Heart left ventricle (tissue), 16 donors: ENCODE results near the gene MAP3K15. TPM values are rescaled to one million over a fixed set of nuclear protein-coding genes. Genes with fewer than 3 reads are reported as not detected.

Experiments used
- ATAC-seq, 4 donors: fragments of 200-7000 bp; cut with Tn5 transposase; one replicate each; pipeline ENCODE4 v1.9.1; 2020 to 2022; ENCODE audit warnings: moderate library complexity in 4 of 4, mild to moderate bottlenecking in 3 of 4, moderate number of reproducible peaks in 1 of 4
- DNase-seq, 5 donors: peaks; one replicate each; pipeline ENCODE4 v3.0.0-alpha.2; 2020
- H3K27ac ChIP-seq, 12 donors: fragments of 200-600 bp; sonication (generic) in 4 of 12; one replicate each; pipeline versions ENCODE4 v1.5.0 to v1.8.0; 2016 to 2022; ENCODE audit warnings: mild to moderate bottlenecking in 2 of 12
- H3K27me3 ChIP-seq, 9 donors: fragments of 200-600 bp; sonication (generic) in 2 of 9; one replicate each; pipeline versions ENCODE4 v1.5.1 to v1.8.0; 2016 to 2022; ENCODE audit warnings: mild to moderate bottlenecking in 3 of 9
- H3K36me3 ChIP-seq, 9 donors: fragments of 200-600 bp; sonication (generic) in 2 of 9; one replicate each; pipeline versions ENCODE4 v1.5.0 to v1.8.0; 2018 to 2022; ENCODE audit warnings: mild to moderate bottlenecking in 2 of 9
- H3K4me1 ChIP-seq, 12 donors: fragments of 200-600 bp; sonication (generic) in 4 of 12; one replicate each; pipeline versions ENCODE4 v1.5.0 to v1.8.0; 2016 to 2022; ENCODE audit warnings: mild to moderate bottlenecking in 3 of 12
- H3K4me3 ChIP-seq, 12 donors: fragments of 200-600 bp; sonication (generic) in 4 of 12; one replicate each; pipeline versions ENCODE4 v1.5.0 to v1.8.0; 2017 to 2022; ENCODE audit warnings: mild to moderate bottlenecking in 9 of 12, moderate library complexity in 4 of 12
- H3K9me3 ChIP-seq, 12 donors: fragments of 200-600 bp; sonication (generic) in 4 of 12; one replicate each; pipeline versions ENCODE4 v1.5.0 to v1.8.0; 2016 to 2022; ENCODE audit warnings: mild to moderate bottlenecking in 1 of 12
- CTCF ChIP-seq, 12 donors: fragments of 200-600 bp; sonication (generic) in 4 of 12; IDR thresholded peaks; one replicate each; pipeline versions ENCODE4 v1.5.0 to v1.8.0; 2018 to 2022; ENCODE audit warnings: antibody characterized with exemption in 12 of 12, mild to moderate bottlenecking in 5 of 12
- POLR2A ChIP-seq, 2 donors: fragments of 450-650 bp; IDR thresholded peaks; one replicate each; pipeline ENCODE4 v1.6.1; 2017; ENCODE audit warnings: antibody characterized with exemption in 2 of 2, mild to moderate bottlenecking in 2 of 2, moderate library complexity in 2 of 2
- WGBS, 4 donors: extraction: QIAGEN DNeasy Blood & Tissue Kit in 2 of 4; methylation state at CpG; one replicate each; pipeline versions ENCODE4 v1.1.5 to v1.1.7; 2013 to 2018; 5-methylcytosine and 5-hydroxymethylcytosine counted together
- intact Hi-C, 10 donors: fragments of 100-400 bp; cut with DNase I; formaldehyde crosslinking; loops; one replicate each; pipeline versions ENCODE4 v1.11.1 to v1.14.2; 2022
- polyA plus RNA-seq, 2 donors: library from polyadenylated mRNA; stranded (reverse); fragments of 200-250 nt; gene quantifications; one replicate each; pipeline ENCODE4 v1.2.3, GENCODE V29; 2013
- total RNA-seq, 9 donors: library from RNA; depleted of rRNA in 2 of 9; stranded (reverse); fragments of >200 nt in 2 of 9; fragmentation: NEBNext Ultra II Directional in 3 of 9; extraction: Animal tissue kit (Norgen Biotek cat#: 25700) in 3 of 9; gene quantifications; one replicate each; pipeline versions ENCODE4 v1.1.0 to v1.2.4, GENCODE V29; 2016 to 2023
- donor health status: ischemic (EF 13 %, LVEDD 7.1; RV severe dilation, severe dysfunction).
- donor health status: healthy with polysubstance abuse.
- donor health status: DM: no; HTN: yes; CAD: no.
- donor health status: DM: no; HTN: no; CAD: no.
- donor health status: ischemic (EF 25% LVEDD 6.9; RV normal size, moderate dysfunction).
- donor health status: ischemic (EF 25% LVEDD 5.7; RV mildly dilated, moderate dysfunction).
- donor health status: healthy.
- donor health status: DM: yes; HTN: yes; CAD: no.
- donor health status: ischemic (EF 35%, LVEDD 5.7; RV mildly dilated, moderate dysfunction).
- donor health status: nonischemic (EF 11% LVEDD 7.7; RV severe dilation, severe dysfunction).
- donor health status: DM: yes; HTN: yes; CAD: no.
- donor health status: PGD.
- donor health status: ischemic (EF 29% LVEDD 5.4; RV normal size, mild dysfunction).
- donor health status: nonischemic (EF 23%, LVEDD 6.1; RV moderate dilation, normal function).

MAP3K15 gene
- total and polyA plus RNA-seq, 11 donors = 0.09 to 0.15 (median 0.13) TPM; not detected in 7

- H3K27me3 ChIP-seq = no peaks in the 10 kb centered on the region
- intact Hi-C loops = loop anchor here in 6 of 10 donors (5.0 to 10.0 kb wide), 4 partner anchors 66 to 338 kb away; partner anchors contain the start of gene SH3KBP1 (in 4 of the 6)
- H3K9me3 ChIP-seq = no peaks in the 10 kb centered on the region
- H3K36me3 ChIP-seq = peaks cover 0 to 49% (median 11%) of the 10 kb centered on the region in 9 donors
- ATAC-seq = no peak
- WGBS, 4 donors = 84 to 97% (median 92%) methylated on average over 6 of the region's 6 CpGs
- H3K4me3 ChIP-seq = no peak overlapping the region
- H3K4me1 ChIP-seq = peaks cover 0 to 4% (median 0%) of the 10 kb centered on the region in 12 donors
- no peak for TF ChIP-seq POLR2A (IDR thresholded peaks at IDR 0.05)
- no peak for TF ChIP-seq CTCF (IDR thresholded peaks at IDR 0.05)
- no peak for DNase-seq
- no peak overlapping the region for H3K27ac ChIP-seq
Observed at GRCh38 chrX:19548934-19549333, 33.6 kb upstream of the MAP3K15 start.

DNA sequence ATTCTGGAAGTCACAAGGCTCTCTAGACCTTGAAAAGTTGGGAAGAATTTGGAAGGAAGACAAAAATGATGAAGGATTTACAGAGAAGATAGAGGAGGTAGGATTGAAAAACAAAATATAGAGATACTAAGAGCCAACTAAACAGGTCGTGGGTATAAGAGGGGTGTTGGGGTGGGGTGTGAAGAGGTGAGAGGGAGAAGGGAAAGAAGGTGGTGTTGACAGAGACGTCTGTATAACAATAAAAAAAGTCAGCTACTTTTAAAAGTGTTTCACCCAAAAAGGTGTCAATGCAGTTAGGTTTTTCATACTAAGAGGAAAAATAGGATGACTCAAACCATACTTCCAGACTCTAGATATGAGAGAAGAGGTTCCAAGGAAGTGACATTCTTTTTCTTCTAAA lies 33.0 kb upstream of the MAP3K15 start:
- ATAC-seq (no peak), DNase-seq (no peak)
- Histone ChIP-seq H3K4me1 (peaks cover 0 to 4% (median 0%) of the 10 kb centered on the region in 12 donors), H3K27me3 (no peaks in the 10 kb centered on the region), H3K4me3 (no peak overlapping the region), H3K36me3 (peaks cover 0 to 49% (median 11%) of the 10 kb centered on the region in 9 donors), H3K27ac (no peak overlapping the region), H3K9me3 (no peaks in the 10 kb centered on the region)
- intact Hi-C loops = loop anchor here in 6 of 10 donors (5.0 to 10.0 kb wide), 4 partner anchors 67 to 339 kb away; partner anchors contain the start of gene SH3KBP1 (in 4 of the 6)
- TF ChIP-seq CTCF (IDR thresholded peaks at IDR 0.05) = no peak
- TF ChIP-seq POLR2A (IDR thresholded peaks at IDR 0.05) = no peak
- 39 to 78% (median 55%) methylated on average over 2 of the region's 2 CpGs for WGBS, 4 donors

DNA sequence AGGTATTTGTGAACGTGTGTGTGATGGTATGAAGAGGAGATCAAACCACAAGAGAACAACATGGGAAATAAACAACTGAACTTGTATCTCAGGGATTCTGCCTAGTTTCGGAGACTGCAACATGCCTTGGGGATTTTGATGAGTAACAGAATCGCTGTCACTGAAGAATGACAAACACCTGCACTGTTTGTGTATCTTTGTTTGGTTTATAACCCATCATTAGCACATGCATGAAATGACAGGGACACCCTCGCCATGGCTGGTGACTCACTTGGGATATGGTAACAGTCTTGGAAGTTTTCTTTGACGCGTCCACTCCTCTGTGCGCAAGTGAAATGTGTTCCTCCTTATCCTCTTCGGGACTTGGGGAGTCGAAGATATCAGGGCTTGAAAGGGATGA lies 30.3 kb upstream of the MAP3K15 start:
- TF ChIP-seq POLR2A (IDR thresholded peaks at IDR 0.05) (no peak), CTCF (IDR thresholded peaks at IDR 0.05) (no peak)
- ATAC-seq (peak in 3 of 4 donors; percentile 35 to 62 (median 45)), DNase-seq (peak in 1 of 5 donors; percentile 41)
- H3K4me3 ChIP-seq = no peak overlapping the region
- 45 to 78% (median 60%) methylated on average over 9 of the region's 9 CpGs for whole genome bisulfite sequencing, 4 donors
- H3K27me3 ChIP-seq = no peaks in the 10 kb centered on the region
- peak overlapping the region in 1 of 12 donors; percentile 26 for H3K27ac ChIP-seq
- intact Hi-C loops = loop anchor here in 7 of 10 donors (2.0 to 10.0 kb wide), 5 partner anchors 69 to 343 kb away; partner anchors contain the start of gene SH3KBP1 (in 4 of the 7)
- no peaks in the 10 kb centered on the region for H3K9me3 ChIP-seq
- H3K4me1 ChIP-seq = peaks cover 0 to 4% (median 0%) of the 10 kb centered on the region in 12 donors
- H3K36me3 ChIP-seq = peaks cover 0 to 60% (median 21%) of the 10 kb centered on the region in 9 donors

- Histone ChIP-seq H3K27ac (peak overlapping the region in 4 of 12 donors; percentile 18 to 42 (median 30)), H3K27me3 (no peaks in the 10 kb centered on the region), H3K4me1 (peaks cover 0 to 4% (median 0%) of the 10 kb centered on the region in 12 donors), H3K36me3 (peaks cover 0 to 60% (median 19%) of the 10 kb centered on the region in 9 donors), H3K9me3 (no peaks in the 10 kb centered on the region), H3K4me3 (no peak overlapping the region)
- 34 to 44% (median 42%) methylated on average over 8 of the region's 8 CpGs for WGBS, 4 donors
- intact Hi-C loops = loop anchor here in 8 of 10 donors (2.0 to 10.0 kb wide), 5 partner anchors 70 to 344 kb away; partner anchors contain the start of gene SH3KBP1 (in 6 of the 8)
- DNase-seq (peak in 3 of 5 donors; percentile 23 to 35 (median 31)), ATAC-seq (peak; percentile 64 to 84 (median 76))
- TF ChIP-seq CTCF (IDR thresholded peaks at IDR 0.05) = peak; percentile 49 to 80 (median 66)
- TF ChIP-seq POLR2A (IDR thresholded peaks at IDR 0.05) = no peak
Observed at GRCh38 chrX:19544693-19545305, 29.5 kb upstream of the MAP3K15 start.
